Tibial nerve (tissue), 4 donors: ENCODE measurements around the gene PAIP2. TPM values are rescaled to one million over a fixed set of nuclear protein-coding genes. Genes with fewer than 3 reads are reported as not detected.
"Not testable (repeated sequence)": the region's sequence is repeated elsewhere in the genome, so short reads cannot be mapped to it uniquely, and the experiment has no call there.

Source experiments
- DNase-seq, 2 donors: peaks; one replicate each; pipeline ENCODE4 v3.0.0-alpha.2; 2019; ENCODE audit warnings: low spot score in 2 of 2
- H3K27ac ChIP-seq, 4 donors: fragments of 200-600 bp; sonication (generic) in 3 of 4; one replicate each; pipeline ENCODE4 v1.5.1; 2017 to 2019; ENCODE audit warnings: mild to moderate bottlenecking in 1 of 4
- H3K27me3 ChIP-seq, 2 donors: fragments of 200-600 bp; sonication (generic) in 1 of 2; one replicate each; pipeline versions ENCODE4 v1.5.1 to v1.6.0; 2017 to 2019
- H3K36me3 ChIP-seq, 3 donors: fragments of 200-600 bp; sonication (generic); one replicate each; pipeline ENCODE4 v1.5.1; 2018 to 2019
- H3K4me1 ChIP-seq, 4 donors: fragments of 200-600 bp; sonication (generic) in 3 of 4; one replicate each; pipeline ENCODE4 v1.5.1; 2017 to 2019
- H3K4me3 ChIP-seq, 4 donors: fragments of 200-600 bp; sonication (generic) in 3 of 4; one replicate each; pipeline ENCODE4 v1.5.1; 2017 to 2019; ENCODE audit warnings: mild to moderate bottlenecking in 1 of 4, moderate library complexity in 1 of 4
- H3K9me3 ChIP-seq, 4 donors: fragments of 200-600 bp; sonication (generic) in 3 of 4; one replicate each; pipeline ENCODE4 v1.5.1; 2017 to 2019
- CTCF ChIP-seq, 5 experiments: fragments of 200-600 bp in 3 of 5; fragments of 450-650 bp in 2 of 5; sonication (generic) in 3 of 5; IDR thresholded peaks; one replicate each; pipeline ENCODE4 v1.5.1; 2016 to 2019; ENCODE audit warnings: antibody characterized with exemption in 5 of 5, mild to moderate bottlenecking in 3 of 5, moderate library complexity in 2 of 5
- EP300 ChIP-seq, 2 donors: sonication (generic); formaldehyde crosslinking; IDR thresholded peaks; one replicate each; pipeline ENCODE4 v1.6.1; 2017; ENCODE audit warnings: antibody characterized with exemption in 2 of 2, mild to moderate bottlenecking in 1 of 2
- POLR2A ChIP-seq, 2 donors: fragments of 450-650 bp; IDR thresholded peaks; one replicate each; pipeline ENCODE4 v1.6.1; 2017; ENCODE audit warnings: antibody characterized with exemption in 2 of 2, mild to moderate bottlenecking in 2 of 2, moderate library complexity in 2 of 2
- WGBS, 2 donors: methylation state at CpG; one replicate each; pipeline ENCODE4 v1.1.5; 2018; 5-methylcytosine and 5-hydroxymethylcytosine counted together
- total RNA-seq, 4 donors: library from RNA; depleted of rRNA; stranded (reverse); fragments of >200 nt; gene quantifications; one replicate each; pipeline ENCODE4 v1.1.0, GENCODE V29; 2016

Gene PAIP2
- total RNA-seq, 4 donors from 2014 or later: 70.6 to 99.2 (median 87.3) TPM

- DNase-seq: no peak
- Histone ChIP-seq H3K4me1 (peaks cover 4 to 15% (median 11%) of the 10 kb centered on the region in 4 donors), H3K36me3 (peaks cover 0 to 11% (median 0%) of the 10 kb centered on the region in 3 donors), H3K27ac (no peak overlapping the region), H3K4me3 (no peak overlapping the region), H3K9me3 (no peaks in the 10 kb centered on the region), H3K27me3 (no peaks in the 10 kb centered on the region)
- TF ChIP-seq EP300 (IDR thresholded peaks at IDR 0.05) (no peak), POLR2A (IDR thresholded peaks at IDR 0.05) (no peak), CTCF (IDR thresholded peaks at IDR 0.05) (no peak)
These were observed 65.9 kb downstream of the PAIP2 start for GRCh38 chr5:139407517-139407916.

- Histone ChIP-seq H3K4me3 (no peak overlapping the region), H3K4me1 (peaks cover 2 to 11% (median 8%) of the 10 kb centered on the region in 4 donors), H3K27ac (no peak overlapping the region), H3K27me3 (no peaks in the 10 kb centered on the region), H3K9me3 (no peaks in the 10 kb centered on the region), H3K36me3 (peaks cover 0 to 18% (median 0%) of the 10 kb centered on the region in 3 donors)
- no peak for DNase-seq
- 91% methylated on average over 7 of the region's 7 CpGs for WGBS, 2 donors
- TF ChIP-seq CTCF (IDR thresholded peaks at IDR 0.05) (no peak), POLR2A (IDR thresholded peaks at IDR 0.05) (no peak), EP300 (IDR thresholded peaks at IDR 0.05) (no peak)
These were observed 66.5 kb downstream of the PAIP2 start for GRCh38 chr5:139408191-139408590.

- H3K27me3 ChIP-seq, H3K4me3 ChIP-seq, H3K4me1 ChIP-seq, H3K9me3 ChIP-seq, DNase-seq, H3K27ac ChIP-seq: not testable (repeated sequence)
- peaks cover 0 to 24% (median 0%) of the 10 kb centered on the region in 3 donors for H3K36me3 ChIP-seq
- 85 to 89% methylated on average over 5 of the region's 5 CpGs for WGBS, 2 donors
These were observed 67.5 kb downstream of the PAIP2 start for GRCh38 chr5:139409116-139409515.

- Histone ChIP-seq H3K9me3 (no peaks in the 10 kb centered on the region), H3K27ac (peak overlapping the region in 2 of 4 donors; percentile 32 to 35), H3K4me3 (no peak overlapping the region), H3K36me3 (peaks cover 0 to 24% (median 0%) of the 10 kb centered on the region in 3 donors), H3K27me3 (no peaks in the 10 kb centered on the region), H3K4me1 (peaks cover 0 to 15% (median 4%) of the 10 kb centered on the region in 4 donors)
- WGBS, 2 donors: 52 to 61% methylated on average over 6 of the region's 6 CpGs
- no peak for DNase-seq
- TF ChIP-seq CTCF (IDR thresholded peaks at IDR 0.05) (no peak), EP300 (IDR thresholded peaks at IDR 0.05) (no peak), POLR2A (IDR thresholded peaks at IDR 0.05) (no peak)
These were observed 68.7 kb downstream of the PAIP2 start for GRCh38 chr5:139410121-139410992.

GRCh38 chr5:139410993-139411828, 69.6 kb downstream of the PAIP2 start:
- Histone ChIP-seq H3K27me3 (no peaks in the 10 kb centered on the region), H3K36me3 (peaks cover 0 to 24% (median 0%) of the 10 kb centered on the region in 3 donors), H3K4me1 (peaks cover 0 to 23% (median 10%) of the 10 kb centered on the region in 4 donors), H3K9me3 (no peaks in the 10 kb centered on the region), H3K4me3 (no peak overlapping the region), H3K27ac (peak overlapping the region in 2 of 4 donors; percentile 32 to 35)
- no peak for DNase-seq
- no peak for TF ChIP-seq POLR2A (IDR thresholded peaks at IDR 0.05)
- 71 to 81% methylated on average over 17 of the region's 17 CpGs for WGBS, 2 donors
